GM13977 (cell line): Measurements from ENCODE around the gene SERPIND1.

Experiments used
- DNase-seq: peaks from one replicate; pipeline ENCODE4 v3.0.0; 2012; ENCODE audit warnings: low spot score
- CTCF ChIP-seq: IDR thresholded peaks from 2 replicates; pipeline ENCODE4 v1.5.1; 2012; ENCODE audit warnings: mild to moderate bottlenecking, control low read depth; ENCODE audit not compliant: insufficient read depth; ENCODE audit errors: extremely low read depth, missing control alignments
- in situ Hi-C: fragments of 300-500 bp; cut with MboI; formaldehyde crosslinking; loops from one replicate; pipeline ENCODE4 v1.12.0; 2022; ENCODE audit warnings: low sequenced_read_pairs, low pct_unique_long_range_greater_than_20kb, mixed read lengths, inconsistent platforms; ENCODE audit not compliant: unreplicated experiment

Gene SERPIND1

DNA sequence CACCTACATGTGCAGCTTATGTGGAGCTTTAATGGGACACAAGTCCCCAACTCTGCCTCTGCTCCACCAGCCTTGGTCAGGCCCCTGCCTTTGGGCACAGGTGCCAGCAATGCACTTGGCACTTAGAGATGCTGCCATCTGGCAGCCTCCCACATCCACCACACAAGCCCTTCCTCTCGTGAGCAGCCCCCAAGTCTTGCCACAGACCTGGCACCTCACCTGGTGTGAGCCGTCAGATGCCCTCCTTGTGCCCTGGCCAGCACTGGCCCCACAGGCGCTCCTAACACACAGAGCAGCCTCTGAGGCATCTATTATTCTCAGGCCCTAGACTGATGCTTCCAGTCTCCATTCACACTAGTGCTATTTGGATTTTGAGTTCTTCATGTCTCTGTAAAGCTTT is 24.5 kb upstream of the SERPIND1 start:
- in situ Hi-C loops: no loop called here
- DNase-seq: no peak
- TF ChIP-seq CTCF: no peak

- DNase-seq: peak; percentile 70
- in situ Hi-C loops: no loop called here
- no peak for TF ChIP-seq CTCF
These were observed 23.3 kb upstream of the SERPIND1 start for GRCh38 chr22:20750461-20751184.

- no peak for DNase-seq
- in situ Hi-C loops: no loop called here
- TF ChIP-seq CTCF: no peak
These were observed 22.6 kb upstream of the SERPIND1 start for GRCh38 chr22:20751185-20751851.

DNA sequence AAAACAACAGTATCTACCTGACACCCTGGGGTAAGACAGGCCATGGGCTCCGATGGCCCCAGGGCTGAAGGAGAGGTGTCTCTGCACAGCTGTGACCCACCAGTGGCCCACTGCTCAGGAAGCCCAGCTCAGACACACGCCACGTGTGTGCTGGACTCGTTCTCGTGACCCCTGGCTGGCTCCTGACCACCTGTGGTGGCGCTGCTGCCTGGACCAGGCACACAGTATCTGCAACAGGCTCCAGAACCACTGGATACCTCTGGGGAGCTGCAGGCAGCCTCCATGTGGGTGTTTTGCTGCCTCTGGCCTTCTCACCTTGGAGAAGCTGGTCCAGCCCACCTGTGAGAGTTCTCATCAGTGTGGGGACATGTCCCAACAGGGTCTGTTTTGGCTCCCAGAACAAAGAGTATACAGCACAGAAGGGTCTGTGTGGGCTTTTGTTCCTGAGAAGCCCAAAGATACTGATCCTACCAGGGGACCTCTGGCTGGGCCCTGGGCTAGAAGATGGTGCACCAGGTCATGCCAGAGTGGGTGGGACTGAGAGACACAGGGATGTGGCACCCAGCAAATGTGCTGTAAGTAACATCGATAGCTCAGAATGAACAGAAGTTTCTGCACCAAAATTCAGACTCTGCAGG is 21.7 kb upstream of the SERPIND1 start:
- DNase-seq: no peak
- in situ Hi-C loops: no loop called here
- TF ChIP-seq CTCF: no peak

DNA sequence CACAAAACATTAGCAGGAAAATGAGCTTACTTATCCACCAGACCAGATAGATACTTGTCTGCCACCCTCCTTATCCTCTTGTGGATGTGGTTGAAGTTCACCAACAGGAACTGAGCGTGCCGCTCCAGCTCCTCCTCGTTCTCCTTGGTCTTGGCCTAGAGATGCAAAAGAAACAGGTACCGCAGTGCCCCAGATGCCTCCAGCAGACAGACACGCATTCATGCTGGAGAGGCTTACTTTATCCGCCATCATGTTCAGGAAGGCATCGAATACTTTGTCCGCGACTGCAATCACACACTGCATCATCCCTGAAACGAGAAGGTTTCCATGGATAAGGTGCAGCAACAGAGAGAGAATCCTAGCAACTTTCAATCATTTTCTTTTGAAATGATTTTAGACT is 21.0 kb upstream of the SERPIND1 start:
- in situ Hi-C loops: no loop called here
- no peak for DNase-seq

DNA sequence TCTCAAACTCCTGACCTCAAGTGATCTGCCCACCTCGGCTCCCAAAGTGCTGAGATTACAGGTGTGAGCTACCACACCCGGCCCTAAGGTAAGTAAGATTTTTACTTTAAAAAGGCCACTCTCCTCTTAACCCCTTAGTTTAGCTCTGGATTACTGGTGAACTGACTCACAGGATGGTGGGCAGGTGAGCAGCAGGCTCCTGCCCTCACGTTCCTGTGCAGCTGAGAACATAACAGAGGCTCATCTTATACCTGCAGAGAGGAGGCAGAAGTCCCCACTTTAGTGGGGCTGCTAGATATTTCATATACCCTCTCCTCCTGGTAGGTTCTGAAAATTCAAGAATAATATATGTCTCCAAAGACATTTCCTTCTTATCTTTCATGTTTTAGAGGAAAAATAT is 17.1 kb upstream of the SERPIND1 start:
- in situ Hi-C loops: no loop called here
- TF ChIP-seq CTCF: no peak
- no peak for DNase-seq

More for the DNA sequence above, 21.0 kb upstream of the SERPIND1 start:
- TF ChIP-seq CTCF: no peak
